ENCODE data around the gene CEP112.

DNA sequence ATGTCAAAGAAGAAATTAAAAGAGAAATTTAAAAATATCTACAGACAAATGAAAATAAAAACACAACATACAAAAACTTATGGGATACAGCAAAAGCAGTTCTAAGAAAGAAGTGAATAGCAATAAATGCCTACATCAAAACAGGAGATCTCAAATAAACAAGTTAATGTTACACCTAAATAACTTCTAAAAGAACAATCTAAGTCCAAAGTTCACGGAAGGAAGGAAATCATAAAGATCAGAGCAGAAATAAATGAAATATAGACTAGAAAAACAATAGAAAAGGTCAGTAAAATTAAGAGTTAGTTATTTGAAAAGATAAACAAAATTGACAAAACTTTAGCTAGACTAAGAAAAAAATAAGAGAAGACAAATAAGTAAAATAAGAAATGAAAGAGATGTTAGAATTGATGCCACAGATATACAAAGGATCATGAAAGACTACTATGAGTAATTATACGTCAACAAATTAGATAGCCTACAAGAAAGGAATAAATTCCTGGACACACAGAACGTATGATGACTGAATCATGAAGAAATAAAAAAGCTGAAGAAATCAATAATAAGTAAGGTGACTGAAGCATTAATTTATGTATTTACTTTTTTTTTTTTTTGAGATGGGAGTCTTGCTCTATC lies 100.4 kb downstream of the CEP112 start:
- TF ChIP-seq, protein P1, sequence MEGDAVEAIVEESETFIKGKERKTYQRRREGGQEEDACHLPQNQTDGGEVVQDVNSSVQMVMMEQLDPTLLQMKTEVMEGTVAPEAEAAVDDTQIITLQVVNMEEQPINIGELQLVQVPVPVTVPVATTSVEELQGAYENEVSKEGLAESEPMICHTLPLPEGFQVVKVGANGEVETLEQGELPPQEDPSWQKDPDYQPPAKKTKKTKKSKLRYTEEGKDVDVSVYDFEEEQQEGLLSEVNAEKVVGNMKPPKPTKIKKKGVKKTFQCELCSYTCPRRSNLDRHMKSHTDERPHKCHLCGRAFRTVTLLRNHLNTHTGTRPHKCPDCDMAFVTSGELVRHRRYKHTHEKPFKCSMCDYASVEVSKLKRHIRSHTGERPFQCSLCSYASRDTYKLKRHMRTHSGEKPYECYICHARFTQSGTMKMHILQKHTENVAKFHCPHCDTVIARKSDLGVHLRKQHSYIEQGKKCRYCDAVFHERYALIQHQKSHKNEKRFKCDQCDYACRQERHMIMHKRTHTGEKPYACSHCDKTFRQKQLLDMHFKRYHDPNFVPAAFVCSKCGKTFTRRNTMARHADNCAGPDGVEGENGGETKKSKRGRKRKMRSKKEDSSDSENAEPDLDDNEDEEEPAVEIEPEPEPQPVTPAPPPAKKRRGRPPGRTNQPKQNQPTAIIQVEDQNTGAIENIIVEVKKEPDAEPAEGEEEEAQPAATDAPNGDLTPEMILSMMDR (IDR thresholded peaks at IDR 0.05): no peak
- TF ChIP-seq POLR2A (IDR thresholded peaks at IDR 0.05): no peak
